MM.1S (cell line): ENCODE measurements around the gene ZMIZ1.

Source experiments
- DNase-seq: peaks from one replicate; pipeline ENCODE4 v3.0.0-alpha.2; 2015
- H2AFZ ChIP-seq: fragments of 300-600 bp; sonication (generic); 2 replicates; pipeline ENCODE4 v1.6.0; 2016; ENCODE audit warnings: antibody characterized with exemption, low read length
- H3F3A ChIP-seq: fragments of 300-600 bp; sonication (generic); 2 replicates; pipeline ENCODE4 v1.6.1; 2016; ENCODE audit warnings: mild to moderate bottlenecking, antibody characterized with exemption, low read length, moderate library complexity, mixed read lengths; ENCODE audit not compliant: insufficient read depth
- H3K27ac ChIP-seq: fragments of 300-600 bp; sonication (generic); 2 replicates; pipeline ENCODE4 v1.5.1; 2016; ENCODE audit warnings: mild to moderate bottlenecking, low read length
- H3K27me3 ChIP-seq: fragments of 300-600 bp; sonication (generic); replicated peaks from 2 replicates; pipeline ENCODE4 v1.6.0; 2016; ENCODE audit warnings: low read length; ENCODE audit not compliant: insufficient read depth
- H3K36me3 ChIP-seq: fragments of 300-600 bp; sonication (generic); replicated peaks from 2 replicates; pipeline ENCODE4 v1.6.1; 2016; ENCODE audit warnings: mild to moderate bottlenecking, low read length, mixed read lengths; ENCODE audit not compliant: insufficient read depth
- H3K4me1 ChIP-seq: fragments of 300-600 bp; sonication (generic); 2 replicates; pipeline ENCODE4 v1.6.1; 2016; ENCODE audit warnings: low read length, mixed read lengths
- H3K4me2 ChIP-seq: fragments of 300-600 bp; sonication (generic); 2 replicates; pipeline ENCODE4 v1.6.0; 2016; ENCODE audit warnings: low read depth, low read length
- H3K4me3 ChIP-seq: fragments of 300-600 bp; sonication (generic); 2 replicates; pipeline ENCODE4 v1.5.1; 2016; ENCODE audit warnings: low read length, mixed read lengths
- H3K79me2 ChIP-seq: fragments of 300-600 bp; sonication (generic); 2 replicates; pipeline ENCODE4 v1.6.1; 2016; ENCODE audit warnings: mixed run types, low read length, mixed read lengths
- H3K9ac ChIP-seq: fragments of 300-600 bp; sonication (generic); 2 replicates; pipeline ENCODE4 v1.6.1; 2016; ENCODE audit warnings: low read length, mixed read lengths
- H3K9me2 ChIP-seq: fragments of 300-600 bp; sonication (generic); replicated peaks from 2 replicates; pipeline ENCODE4 v1.6.1; 2016; ENCODE audit warnings: mild to moderate bottlenecking, low read length, mixed read lengths; ENCODE audit not compliant: insufficient read depth
- H3K9me3 ChIP-seq: fragments of 300-600 bp; sonication (generic); replicated peaks from 2 replicates; pipeline ENCODE4 v1.6.1; 2016; ENCODE audit warnings: mild to moderate bottlenecking, low read length, mixed read lengths; ENCODE audit not compliant: insufficient read depth
- H4K20me1 ChIP-seq: fragments of 300-600 bp; sonication (generic); 2 replicates; pipeline ENCODE4 v1.6.1; 2016; ENCODE audit warnings: mild to moderate bottlenecking, low read length, moderate library complexity, mixed read lengths; ENCODE audit not compliant: insufficient read depth
- CTCF ChIP-seq: fragments of 300-600 bp; sonication (generic); IDR thresholded peaks from 2 replicates; pipeline ENCODE4 v1.5.1; 2016; ENCODE audit warnings: antibody characterized with exemption, low read length, mixed read lengths
- EZH2 ChIP-seq: fragments of 300-600 bp; sonication (generic); optimal IDR thresholded peaks from 2 replicates; pipeline ENCODE3; 2017; ENCODE audit warnings: low read depth, mild to moderate bottlenecking, antibody characterized with exemption, low read length, mixed read lengths
- EZH2phosphoT487 ChIP-seq: fragments of 300-600 bp; sonication (generic); IDR thresholded peaks from 2 replicates; pipeline ENCODE4 v1.6.1; 2018; ENCODE audit warnings: antibody characterized with exemption, low read length

ZMIZ1 gene

GRCh38 chr10:79143879-79144278 is 75.1 kb downstream of the ZMIZ1 start:
- Histone ChIP-seq H3K4me2 (no peak overlapping the region), H3K79me2 (no peaks in the 10 kb centered on the region)

GRCh38 chr10:79144351-79145173 is 75.8 kb downstream of the ZMIZ1 start:
- H2AFZ ChIP-seq = no peak overlapping the region
- no peaks in the 10 kb centered on the region for H3K36me3 ChIP-seq
- H3K9me3 ChIP-seq = no peaks in the 10 kb centered on the region
- no peaks in the 10 kb centered on the region for H3K4me1 ChIP-seq
- DNase-seq = no peak
- TF ChIP-seq CTCF (no peak), EZH2phosphoT487 (no peak)
- H3K9ac ChIP-seq = no peak overlapping the region
- no peaks in the 10 kb centered on the region for H3K79me2 ChIP-seq
- H3K4me2 ChIP-seq = no peak overlapping the region
- no peak overlapping the region for H3K4me3 ChIP-seq
- H3K27ac ChIP-seq = no peak overlapping the region
- no peaks in the 10 kb centered on the region for H4K20me1 ChIP-seq
- no peaks in the 10 kb centered on the region for H3K9me2 ChIP-seq
- no peaks in the 10 kb centered on the region for H3F3A ChIP-seq
- H3K27me3 ChIP-seq = no peaks in the 10 kb centered on the region

More at GRCh38 chr10:79143879-79144278, 75.1 kb downstream of the ZMIZ1 start:
- no peaks in the 10 kb centered on the region for H3K4me1 ChIP-seq
- no peak for TF ChIP-seq EZH2phosphoT487
- TF ChIP-seq CTCF = no peak
- no peak overlapping the region for H2AFZ ChIP-seq
- H3F3A ChIP-seq = no peaks in the 10 kb centered on the region
- no peaks in the 10 kb centered on the region for H3K36me3 ChIP-seq
- no peak for DNase-seq
- no peaks in the 10 kb centered on the region for H3K9me2 ChIP-seq
- no peaks in the 10 kb centered on the region for H3K27me3 ChIP-seq
- H3K9me3 ChIP-seq = no peaks in the 10 kb centered on the region
- no peak overlapping the region for H3K9ac ChIP-seq
- no peak overlapping the region for H3K27ac ChIP-seq
- no peak overlapping the region for H3K4me3 ChIP-seq
- no peaks in the 10 kb centered on the region for H4K20me1 ChIP-seq

GRCh38 chr10:79145174-79145483 is 76.4 kb downstream of the ZMIZ1 start:
- H3K27ac ChIP-seq = no peak overlapping the region

More at GRCh38 chr10:79145174-79145483, 76.4 kb downstream of the ZMIZ1 start:
- no peaks in the 10 kb centered on the region for H3K4me1 ChIP-seq
- no peaks in the 10 kb centered on the region for H3K36me3 ChIP-seq
- H2AFZ ChIP-seq = no peak overlapping the region
- H3K9me3 ChIP-seq = no peaks in the 10 kb centered on the region
- H3K79me2 ChIP-seq = no peaks in the 10 kb centered on the region
- no peaks in the 10 kb centered on the region for H3F3A ChIP-seq
- H3K4me3 ChIP-seq = no peak overlapping the region
- DNase-seq = no peak
- TF ChIP-seq EZH2 = no peak
- TF ChIP-seq EZH2phosphoT487 = no peak
- no peak for TF ChIP-seq CTCF
- H3K9me2 ChIP-seq = no peaks in the 10 kb centered on the region
- H3K4me2 ChIP-seq = no peak overlapping the region
- no peaks in the 10 kb centered on the region for H4K20me1 ChIP-seq
- no peaks in the 10 kb centered on the region for H3K27me3 ChIP-seq
- no peak overlapping the region for H3K9ac ChIP-seq
